ENCODE data around the gene PIEZO2.

The PIEZO2 gene

DNA sequence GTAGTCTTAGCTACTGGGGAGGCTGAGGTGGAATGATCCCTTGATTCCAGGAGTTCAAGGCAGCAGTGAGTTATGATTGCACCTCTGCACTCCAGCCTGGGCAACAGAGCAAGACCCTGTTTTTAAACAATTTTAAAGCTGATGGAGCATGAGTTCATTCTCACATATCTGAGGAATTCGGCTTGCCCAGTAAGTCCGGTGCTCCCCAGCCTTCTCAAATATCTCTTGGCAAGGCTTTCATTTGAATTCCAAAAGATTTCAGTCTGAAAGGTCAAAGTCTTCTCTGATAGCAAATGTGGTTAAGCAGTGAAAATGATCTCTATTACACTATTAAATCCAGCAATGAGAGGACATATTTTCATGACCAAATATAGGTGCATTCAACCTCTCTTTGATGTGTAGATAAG lies 27.9 kb downstream of the PIEZO2 start:
- H3K27me3 ChIP-seq: no peaks in the 10 kb centered on the region
- H3K36me3 ChIP-seq: no peaks in the 10 kb centered on the region
- TF ChIP-seq, protein P1, sequence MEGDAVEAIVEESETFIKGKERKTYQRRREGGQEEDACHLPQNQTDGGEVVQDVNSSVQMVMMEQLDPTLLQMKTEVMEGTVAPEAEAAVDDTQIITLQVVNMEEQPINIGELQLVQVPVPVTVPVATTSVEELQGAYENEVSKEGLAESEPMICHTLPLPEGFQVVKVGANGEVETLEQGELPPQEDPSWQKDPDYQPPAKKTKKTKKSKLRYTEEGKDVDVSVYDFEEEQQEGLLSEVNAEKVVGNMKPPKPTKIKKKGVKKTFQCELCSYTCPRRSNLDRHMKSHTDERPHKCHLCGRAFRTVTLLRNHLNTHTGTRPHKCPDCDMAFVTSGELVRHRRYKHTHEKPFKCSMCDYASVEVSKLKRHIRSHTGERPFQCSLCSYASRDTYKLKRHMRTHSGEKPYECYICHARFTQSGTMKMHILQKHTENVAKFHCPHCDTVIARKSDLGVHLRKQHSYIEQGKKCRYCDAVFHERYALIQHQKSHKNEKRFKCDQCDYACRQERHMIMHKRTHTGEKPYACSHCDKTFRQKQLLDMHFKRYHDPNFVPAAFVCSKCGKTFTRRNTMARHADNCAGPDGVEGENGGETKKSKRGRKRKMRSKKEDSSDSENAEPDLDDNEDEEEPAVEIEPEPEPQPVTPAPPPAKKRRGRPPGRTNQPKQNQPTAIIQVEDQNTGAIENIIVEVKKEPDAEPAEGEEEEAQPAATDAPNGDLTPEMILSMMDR (IDR thresholded peaks at IDR 0.05; ENCODE audit: low read depth, low read length): no peak
- no peaks in the 10 kb centered on the region for H3K9me3 ChIP-seq
- DNase-seq: no peak
- no peaks in the 10 kb centered on the region for H3K4me1 ChIP-seq
- H3K4me3 ChIP-seq (ENCODE audit: low read depth, low read length): no peak overlapping the region

DNA sequence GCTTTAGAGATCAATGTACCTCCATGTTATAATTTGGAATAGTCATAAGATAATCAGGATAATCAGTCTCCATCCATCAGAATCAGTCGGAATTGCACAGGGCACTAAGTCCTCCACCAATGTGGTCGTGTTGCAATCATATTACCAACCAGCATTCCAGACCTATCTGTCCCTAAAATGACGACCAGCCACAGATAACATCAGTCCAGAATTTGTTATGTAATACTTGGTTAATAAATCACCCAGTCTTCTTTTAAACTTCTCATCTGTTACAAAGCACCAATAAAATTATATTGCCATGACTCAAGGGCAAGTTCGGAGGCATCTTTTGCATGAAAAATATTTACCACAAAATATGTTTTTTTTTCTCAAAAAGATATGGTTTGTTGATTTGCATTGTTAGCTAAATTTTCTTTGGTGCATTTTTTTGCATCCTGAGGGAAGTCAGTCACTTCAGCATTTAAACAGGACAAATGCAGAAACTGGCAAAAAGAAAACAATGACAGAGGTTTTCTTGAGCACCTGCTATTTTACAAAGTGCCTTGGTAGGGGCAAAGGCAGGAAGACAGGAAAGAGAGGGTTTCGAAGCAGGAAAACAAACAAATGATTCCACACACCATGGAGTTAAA lies 29.3 kb downstream of the PIEZO2 start:
- H3K4me1 ChIP-seq: no peaks in the 10 kb centered on the region
- H3K9me3 ChIP-seq: no peaks in the 10 kb centered on the region
- TF ChIP-seq, protein P1 (IDR thresholded peaks at IDR 0.05; ENCODE audit: low read depth, low read length): no peak
- no peaks in the 10 kb centered on the region for H3K27me3 ChIP-seq
- DNase-seq: no peak
- no peaks in the 10 kb centered on the region for H3K36me3 ChIP-seq
- no peak overlapping the region for H3K4me3 ChIP-seq (ENCODE audit: low read depth, low read length)

DNA sequence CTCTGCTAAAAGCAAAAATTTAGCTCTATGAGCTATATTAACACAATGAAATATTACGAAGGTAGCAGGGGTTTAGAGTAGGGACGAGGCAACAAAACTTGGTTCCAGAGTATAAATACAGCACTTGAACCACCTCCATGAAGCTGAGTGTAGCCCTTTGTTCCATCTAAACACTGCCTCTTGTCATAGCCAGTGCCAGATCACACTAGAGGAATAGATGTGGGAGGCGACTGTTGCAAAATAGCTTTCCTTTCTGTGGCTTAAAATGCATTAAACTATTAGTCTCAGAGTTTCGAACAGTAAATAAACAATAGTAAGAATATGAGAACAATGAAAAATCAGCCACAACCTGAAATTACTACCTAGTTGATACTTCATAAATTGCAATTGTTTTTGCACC lies 29.8 kb downstream of the PIEZO2 start:
- H3K36me3 ChIP-seq: no peaks in the 10 kb centered on the region
- no peaks in the 10 kb centered on the region for H3K27me3 ChIP-seq
- no peaks in the 10 kb centered on the region for H3K4me1 ChIP-seq
- TF ChIP-seq, protein P1 (IDR thresholded peaks at IDR 0.05; ENCODE audit: low read depth, low read length): no peak
- H3K9me3 ChIP-seq: no peaks in the 10 kb centered on the region
- no peak for DNase-seq
- H3K4me3 ChIP-seq (ENCODE audit: low read depth, low read length): no peak overlapping the region

DNA sequence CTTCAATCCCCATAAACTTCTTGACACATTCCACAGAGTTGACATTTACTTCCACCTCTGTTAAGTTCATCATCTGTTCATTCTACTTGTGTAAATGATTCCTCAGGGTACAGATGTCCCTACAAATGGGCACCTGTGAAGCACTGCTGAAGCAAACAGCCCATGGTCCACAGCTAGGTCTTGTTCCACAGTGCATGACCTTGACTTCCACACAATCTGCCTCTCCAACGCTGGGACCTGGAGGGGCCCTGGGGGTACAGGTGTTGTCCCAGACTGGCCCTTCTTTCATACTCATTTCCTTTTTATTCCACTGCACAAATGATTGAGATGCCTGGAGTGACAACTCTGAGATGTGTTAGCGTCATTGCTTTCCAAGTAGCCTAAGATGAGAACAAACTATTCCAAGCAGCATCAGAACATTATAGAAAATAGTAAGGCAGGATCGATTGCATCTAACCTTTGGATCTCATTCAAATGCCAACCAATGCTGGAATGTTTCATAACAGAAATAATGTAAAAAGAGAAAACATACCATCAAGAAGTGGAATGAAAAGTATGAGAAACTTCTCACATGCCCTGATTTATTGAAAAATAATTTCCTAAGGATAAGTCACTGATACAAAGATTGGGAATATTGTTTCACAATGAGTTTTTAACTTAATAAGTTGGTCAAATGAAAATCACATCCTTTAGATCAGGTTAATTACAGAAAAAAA lies 31.2 kb downstream of the PIEZO2 start:
- Histone ChIP-seq H3K27me3 (no peaks in the 10 kb centered on the region), H3K4me1 (no peaks in the 10 kb centered on the region), H3K36me3 (no peaks in the 10 kb centered on the region), H3K4me3 (ENCODE audit: low read depth, low read length) (no peak overlapping the region), H3K9me3 (no peaks in the 10 kb centered on the region)
- DNase-seq: no peak
- TF ChIP-seq, protein P1 (IDR thresholded peaks at IDR 0.05; ENCODE audit: low read depth, low read length): no peak

DNA sequence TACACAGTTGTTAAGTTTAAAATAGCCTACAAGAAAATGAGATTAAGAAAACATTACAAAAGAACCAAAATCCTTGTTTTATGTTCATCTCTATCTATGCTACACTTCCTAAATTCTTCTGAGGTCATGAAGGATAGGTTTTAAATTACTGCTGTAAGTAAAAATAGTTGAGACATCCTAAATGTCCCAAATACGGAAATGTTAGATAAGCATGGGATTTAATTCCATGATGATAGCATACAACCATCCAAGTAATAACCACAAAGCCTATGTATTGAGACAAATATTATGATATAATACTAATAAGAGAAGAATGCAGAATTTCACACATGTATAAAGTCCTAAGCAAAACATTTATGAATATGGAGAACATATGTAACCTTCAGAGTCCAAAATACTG lies 34.1 kb downstream of the PIEZO2 start:
- DNase-seq: no peak
- Histone ChIP-seq H3K4me3 (ENCODE audit: low read depth, low read length) (no peak overlapping the region), H3K9me3 (no peaks in the 10 kb centered on the region), H3K4me1 (no peaks in the 10 kb centered on the region), H3K36me3 (no peaks in the 10 kb centered on the region), H3K27me3 (no peaks in the 10 kb centered on the region)
- TF ChIP-seq, protein P1 (IDR thresholded peaks at IDR 0.05; ENCODE audit: low read depth, low read length): no peak

DNA sequence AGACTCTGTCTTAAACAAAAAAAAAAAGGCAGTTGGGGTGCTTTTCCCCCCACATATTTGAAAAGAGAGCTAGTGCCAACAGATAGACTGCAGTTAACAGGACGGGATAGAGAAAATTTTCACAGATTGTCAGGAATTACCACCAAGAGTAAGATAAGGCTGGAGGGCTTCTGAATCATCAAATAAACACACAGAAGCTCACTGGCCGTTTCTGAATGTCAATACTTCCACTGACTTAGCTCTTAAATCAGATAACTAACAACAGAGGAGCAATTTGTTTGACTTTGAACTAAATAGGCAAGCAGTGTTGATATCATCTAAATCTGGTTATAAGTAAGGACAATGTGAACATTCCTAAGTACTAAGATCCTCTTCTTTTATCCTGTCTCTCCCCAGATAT lies 34.7 kb downstream of the PIEZO2 start:
- H3K27me3 ChIP-seq: no peaks in the 10 kb centered on the region
- DNase-seq: no peak
- no peaks in the 10 kb centered on the region for H3K4me1 ChIP-seq
- TF ChIP-seq, protein P1 (IDR thresholded peaks at IDR 0.05; ENCODE audit: low read depth, low read length): no peak
- H3K36me3 ChIP-seq: no peaks in the 10 kb centered on the region
- no peak overlapping the region for H3K4me3 ChIP-seq (ENCODE audit: low read depth, low read length)
- no peaks in the 10 kb centered on the region for H3K9me3 ChIP-seq
